MM.1S (cell line): ENCODE measurements around the gene CMTR1.

Experiments
- DNase-seq: peaks from one replicate; pipeline ENCODE4 v3.0.0-alpha.2; 2015
- H2AFZ ChIP-seq: fragments of 300-600 bp; sonication (generic); 2 replicates; pipeline ENCODE4 v1.6.0; 2016; ENCODE audit warnings: antibody characterized with exemption, low read length
- H3F3A ChIP-seq: fragments of 300-600 bp; sonication (generic); 2 replicates; pipeline ENCODE4 v1.6.1; 2016; ENCODE audit warnings: mild to moderate bottlenecking, antibody characterized with exemption, low read length, moderate library complexity, mixed read lengths; ENCODE audit not compliant: insufficient read depth
- H3K27ac ChIP-seq: fragments of 300-600 bp; sonication (generic); 2 replicates; pipeline ENCODE4 v1.5.1; 2016; ENCODE audit warnings: mild to moderate bottlenecking, low read length
- H3K27me3 ChIP-seq: fragments of 300-600 bp; sonication (generic); replicated peaks from 2 replicates; pipeline ENCODE4 v1.6.0; 2016; ENCODE audit warnings: low read length; ENCODE audit not compliant: insufficient read depth
- H3K36me3 ChIP-seq: fragments of 300-600 bp; sonication (generic); replicated peaks from 2 replicates; pipeline ENCODE4 v1.6.1; 2016; ENCODE audit warnings: mild to moderate bottlenecking, low read length, mixed read lengths; ENCODE audit not compliant: insufficient read depth
- H3K4me1 ChIP-seq: fragments of 300-600 bp; sonication (generic); 2 replicates; pipeline ENCODE4 v1.6.1; 2016; ENCODE audit warnings: low read length, mixed read lengths
- H3K4me2 ChIP-seq: fragments of 300-600 bp; sonication (generic); 2 replicates; pipeline ENCODE4 v1.6.0; 2016; ENCODE audit warnings: low read depth, low read length
- H3K4me3 ChIP-seq: fragments of 300-600 bp; sonication (generic); 2 replicates; pipeline ENCODE4 v1.5.1; 2016; ENCODE audit warnings: low read length, mixed read lengths
- H3K79me2 ChIP-seq: fragments of 300-600 bp; sonication (generic); 2 replicates; pipeline ENCODE4 v1.6.1; 2016; ENCODE audit warnings: mixed run types, low read length, mixed read lengths
- H3K9ac ChIP-seq: fragments of 300-600 bp; sonication (generic); 2 replicates; pipeline ENCODE4 v1.6.1; 2016; ENCODE audit warnings: low read length, mixed read lengths
- H3K9me2 ChIP-seq: fragments of 300-600 bp; sonication (generic); replicated peaks from 2 replicates; pipeline ENCODE4 v1.6.1; 2016; ENCODE audit warnings: mild to moderate bottlenecking, low read length, mixed read lengths; ENCODE audit not compliant: insufficient read depth
- H3K9me3 ChIP-seq: fragments of 300-600 bp; sonication (generic); replicated peaks from 2 replicates; pipeline ENCODE4 v1.6.1; 2016; ENCODE audit warnings: mild to moderate bottlenecking, low read length, mixed read lengths; ENCODE audit not compliant: insufficient read depth
- H4K20me1 ChIP-seq: fragments of 300-600 bp; sonication (generic); 2 replicates; pipeline ENCODE4 v1.6.1; 2016; ENCODE audit warnings: mild to moderate bottlenecking, low read length, moderate library complexity, mixed read lengths; ENCODE audit not compliant: insufficient read depth
- EZH2 ChIP-seq: fragments of 300-600 bp; sonication (generic); optimal IDR thresholded peaks from 2 replicates; pipeline ENCODE3; 2017; ENCODE audit warnings: low read depth, mild to moderate bottlenecking, antibody characterized with exemption, low read length, mixed read lengths
- EZH2phosphoT487 ChIP-seq: fragments of 300-600 bp; sonication (generic); IDR thresholded peaks from 2 replicates; pipeline ENCODE4 v1.6.1; 2018; ENCODE audit warnings: antibody characterized with exemption, low read length
- TF ChIP-seq, protein P1 (sequence below): fragments of 300-600 bp; sonication (generic); IDR thresholded peaks from 2 replicates; pipeline ENCODE4 v1.5.1; 2016; ENCODE audit warnings: antibody characterized with exemption, low read length, mixed read lengths

CMTR1 gene

DNA sequence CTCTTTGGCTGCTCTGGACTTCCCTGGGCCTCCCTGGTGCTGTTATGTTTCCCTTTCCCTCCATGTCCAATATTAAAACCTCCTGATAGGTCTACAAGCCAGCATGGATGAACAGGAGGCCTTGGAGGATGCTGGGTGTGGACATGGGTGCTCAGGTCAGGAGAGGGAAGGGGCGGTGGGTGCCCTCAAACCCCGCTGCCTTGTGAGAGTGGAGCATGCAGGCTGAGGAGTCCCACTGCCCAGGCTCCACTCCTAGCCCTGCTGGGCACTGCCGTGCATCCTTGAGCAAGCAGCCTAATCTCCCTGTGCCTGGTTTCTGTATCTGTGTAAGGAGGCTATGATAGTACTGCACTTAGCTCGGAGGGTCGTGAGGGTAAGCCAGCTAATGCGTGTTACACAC, 85.1 kb downstream of the CMTR1 start:
- no peak overlapping the region for H3K4me2 ChIP-seq
- no peak for TF ChIP-seq EZH2phosphoT487
- TF ChIP-seq, protein P1, sequence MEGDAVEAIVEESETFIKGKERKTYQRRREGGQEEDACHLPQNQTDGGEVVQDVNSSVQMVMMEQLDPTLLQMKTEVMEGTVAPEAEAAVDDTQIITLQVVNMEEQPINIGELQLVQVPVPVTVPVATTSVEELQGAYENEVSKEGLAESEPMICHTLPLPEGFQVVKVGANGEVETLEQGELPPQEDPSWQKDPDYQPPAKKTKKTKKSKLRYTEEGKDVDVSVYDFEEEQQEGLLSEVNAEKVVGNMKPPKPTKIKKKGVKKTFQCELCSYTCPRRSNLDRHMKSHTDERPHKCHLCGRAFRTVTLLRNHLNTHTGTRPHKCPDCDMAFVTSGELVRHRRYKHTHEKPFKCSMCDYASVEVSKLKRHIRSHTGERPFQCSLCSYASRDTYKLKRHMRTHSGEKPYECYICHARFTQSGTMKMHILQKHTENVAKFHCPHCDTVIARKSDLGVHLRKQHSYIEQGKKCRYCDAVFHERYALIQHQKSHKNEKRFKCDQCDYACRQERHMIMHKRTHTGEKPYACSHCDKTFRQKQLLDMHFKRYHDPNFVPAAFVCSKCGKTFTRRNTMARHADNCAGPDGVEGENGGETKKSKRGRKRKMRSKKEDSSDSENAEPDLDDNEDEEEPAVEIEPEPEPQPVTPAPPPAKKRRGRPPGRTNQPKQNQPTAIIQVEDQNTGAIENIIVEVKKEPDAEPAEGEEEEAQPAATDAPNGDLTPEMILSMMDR = no peak
- no peak for TF ChIP-seq EZH2
- no peak overlapping the region for H3K4me3 ChIP-seq
- H3K27ac ChIP-seq = no peak overlapping the region
- H3K36me3 ChIP-seq = no peaks in the 10 kb centered on the region
- no peaks in the 10 kb centered on the region for H3K4me1 ChIP-seq
- DNase-seq = no peak
- no peaks in the 10 kb centered on the region for H3F3A ChIP-seq
- H3K9ac ChIP-seq = no peak overlapping the region
- H3K9me3 ChIP-seq = no peaks in the 10 kb centered on the region
- H3K9me2 ChIP-seq = no peaks in the 10 kb centered on the region
- H3K79me2 ChIP-seq = no peaks in the 10 kb centered on the region
- no peaks in the 10 kb centered on the region; the same call in 1 of the 2 replicates for H3K27me3 ChIP-seq
- no peaks in the 10 kb centered on the region for H4K20me1 ChIP-seq
- H2AFZ ChIP-seq = no peak overlapping the region

DNA sequence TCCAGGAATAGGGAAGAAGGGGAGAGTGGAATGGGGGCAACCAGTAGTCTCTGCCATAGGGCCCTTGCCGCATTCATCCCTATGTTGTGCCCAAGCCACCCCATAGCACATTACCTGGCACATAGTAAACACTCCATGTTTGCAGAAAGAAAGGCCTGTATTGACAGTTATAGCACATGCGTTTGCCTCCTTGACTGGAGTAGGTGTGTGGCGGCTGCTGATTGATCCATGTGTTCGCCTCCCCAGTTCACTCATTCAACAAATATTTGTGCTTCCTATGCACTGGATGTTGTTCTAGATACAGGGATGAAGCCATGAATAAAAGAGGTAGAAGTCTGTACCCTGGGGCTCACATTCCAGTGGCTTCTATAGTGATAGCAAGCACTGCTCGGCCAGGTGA, 86.4 kb downstream of the CMTR1 start:
- TF ChIP-seq, protein P1 = no peak
- TF ChIP-seq EZH2 (no peak), EZH2phosphoT487 (no peak)
- H3F3A ChIP-seq = no peaks in the 10 kb centered on the region
- no peaks in the 10 kb centered on the region for H3K79me2 ChIP-seq
- no peaks in the 10 kb centered on the region for H3K36me3 ChIP-seq
- no peaks in the 10 kb centered on the region for H3K9me2 ChIP-seq
- H3K4me2 ChIP-seq = no peak overlapping the region
- H3K9me3 ChIP-seq = no peaks in the 10 kb centered on the region
- DNase-seq = no peak
- H3K27ac ChIP-seq = no peak overlapping the region
- no peaks in the 10 kb centered on the region for H3K4me1 ChIP-seq
- no peak overlapping the region for H3K9ac ChIP-seq
- no peak overlapping the region for H3K4me3 ChIP-seq
- peaks cover 2% of the 10 kb centered on the region for H3K27me3 ChIP-seq
- no peaks in the 10 kb centered on the region for H4K20me1 ChIP-seq
- H2AFZ ChIP-seq = no peak overlapping the region

DNA sequence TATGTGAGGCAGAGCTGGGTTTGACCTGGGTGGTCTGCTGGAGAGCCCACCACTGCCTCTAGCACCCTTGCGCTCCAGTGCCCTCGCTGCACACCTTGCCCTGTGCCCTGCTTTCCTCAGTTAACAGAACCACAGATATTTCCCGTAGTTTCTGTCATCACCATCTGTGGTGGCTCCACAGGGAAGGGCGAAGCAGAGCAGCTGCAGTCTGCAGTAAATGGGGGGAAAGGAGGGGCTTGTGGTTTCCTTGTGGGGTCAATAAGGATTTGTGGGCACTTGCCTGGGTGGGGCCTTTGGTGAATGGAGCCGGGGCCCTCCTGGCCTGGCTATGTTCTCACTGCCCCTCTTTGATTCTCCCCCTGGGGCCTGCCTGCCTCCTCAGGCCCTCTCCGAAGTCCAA, 87.9 kb downstream of the CMTR1 start:
- Histone ChIP-seq H3K4me3 (no peak overlapping the region), H3K4me2 (no peak overlapping the region)
- TF ChIP-seq EZH2 = no peak
- no peak for TF ChIP-seq EZH2phosphoT487
- TF ChIP-seq, protein P1 = no peak

DNA sequence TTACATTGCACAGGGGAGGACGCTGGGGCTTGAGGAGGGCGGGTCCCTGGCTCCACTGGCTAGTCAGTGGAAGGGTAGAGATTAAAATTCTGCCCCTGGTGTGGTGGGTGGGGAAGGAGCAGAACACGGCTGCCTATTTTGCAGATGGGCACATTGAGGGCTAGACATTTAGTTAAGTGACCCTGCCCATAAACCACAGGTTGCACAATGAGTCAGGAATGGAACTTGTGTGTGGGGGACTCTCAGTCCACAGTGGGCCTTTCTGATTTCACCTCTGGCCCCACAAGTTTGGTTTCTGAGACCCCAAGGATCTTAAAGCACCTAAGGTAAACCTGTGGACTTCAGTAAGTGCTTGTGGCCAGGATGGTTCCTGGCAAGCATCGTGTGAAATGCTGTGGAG, 88.7 kb downstream of the CMTR1 start:
- no peak overlapping the region for H3K27ac ChIP-seq
- no peak overlapping the region for H3K4me3 ChIP-seq
- no peak overlapping the region for H3K9ac ChIP-seq
- H3K36me3 ChIP-seq = no peaks in the 10 kb centered on the region
- TF ChIP-seq EZH2 = no peak
- TF ChIP-seq, protein P1 = no peak
- no peak for TF ChIP-seq EZH2phosphoT487
- peaks cover 7% of the 10 kb centered on the region for H3K27me3 ChIP-seq
- no peak overlapping the region for H2AFZ ChIP-seq
- H3K4me1 ChIP-seq = no peaks in the 10 kb centered on the region
- H3K4me2 ChIP-seq = no peak overlapping the region
- H3F3A ChIP-seq = no peaks in the 10 kb centered on the region
- no peaks in the 10 kb centered on the region for H3K9me3 ChIP-seq
- H3K9me2 ChIP-seq = no peaks in the 10 kb centered on the region
- DNase-seq = no peak
- H4K20me1 ChIP-seq = no peaks in the 10 kb centered on the region
- no peaks in the 10 kb centered on the region for H3K79me2 ChIP-seq

More for the DNA sequence above, 87.9 kb downstream of the CMTR1 start:
- DNase-seq = no peak
- no peak overlapping the region for H2AFZ ChIP-seq
- no peaks in the 10 kb centered on the region for H3K4me1 ChIP-seq
- no peaks in the 10 kb centered on the region for H3K9me2 ChIP-seq
- no peak overlapping the region for H3K27ac ChIP-seq
- H3K79me2 ChIP-seq = no peaks in the 10 kb centered on the region
- H4K20me1 ChIP-seq = no peaks in the 10 kb centered on the region
- H3K36me3 ChIP-seq = no peaks in the 10 kb centered on the region
- H3K9me3 ChIP-seq = no peaks in the 10 kb centered on the region
- H3K9ac ChIP-seq = no peak overlapping the region
- H3K27me3 ChIP-seq = peaks cover 7% of the 10 kb centered on the region
- no peaks in the 10 kb centered on the region for H3F3A ChIP-seq
